Parathyroid adenoma (tissue), 2 donors: ENCODE results near the gene NXN.

Experiments
- H2AFZ ChIP-seq: fragments of 300-600 bp; sonication (generic); one replicate; pipeline ENCODE4 v1.7.0; 2017; ENCODE audit warnings: antibody characterized with exemption, mild to moderate bottlenecking
- H3K27ac ChIP-seq: fragments of 300-600 bp; sonication (generic); one replicate; pipeline ENCODE4 v1.7.0; 2017
- H3K27me3 ChIP-seq: fragments of 300-600 bp; sonication (generic); one replicate; pipeline ENCODE4 v1.7.0; 2017; ENCODE audit warnings: low read length; ENCODE audit not compliant: control insufficient read depth, insufficient read depth
- H3K36me3 ChIP-seq: fragments of 300-600 bp; sonication (generic); one replicate; pipeline ENCODE4 v1.7.0; 2017; ENCODE audit warnings: low read length; ENCODE audit not compliant: control insufficient read depth, insufficient read depth
- H3K4me1 ChIP-seq: fragments of 300-600 bp; sonication (generic); one replicate; pipeline ENCODE4 v1.7.0; 2017; ENCODE audit warnings: control low read depth
- H3K4me2 ChIP-seq: fragments of 300-600 bp; sonication (generic); one replicate; pipeline ENCODE4 v1.7.0; 2017; ENCODE audit warnings: low read length
- H3K4me3 ChIP-seq: fragments of 300-600 bp; sonication (generic); one replicate; pipeline ENCODE4 v1.7.0; 2017; ENCODE audit warnings: low read depth, low read length
- H3K79me2 ChIP-seq: fragments of 300-600 bp; sonication (generic); one replicate; pipeline ENCODE4 v1.7.0; 2017; ENCODE audit warnings: control low read depth
- H3K9ac ChIP-seq: fragments of 300-600 bp; sonication (generic); one replicate; pipeline ENCODE4 v1.7.0; 2017; ENCODE audit warnings: mild to moderate bottlenecking
- H3K9me3 ChIP-seq: fragments of 300-600 bp; sonication (generic); one replicate; pipeline ENCODE4 v1.7.0; 2017; ENCODE audit warnings: low read length; ENCODE audit not compliant: control insufficient read depth
- CTCF ChIP-seq: fragments of 300-600 bp; sonication (generic); IDR thresholded peaks from one replicate; pipeline ENCODE4 v1.7.0; 2017; ENCODE audit warnings: antibody characterized with exemption, mild to moderate bottlenecking
- donor health status: primary hyperparathyroidism.

NXN gene

GRCh38 chr17:802901-803881 lies 176.4 kb downstream of the NXN start:
- Histone ChIP-seq H3K27ac (no peak overlapping the region), H3K4me1 (no peaks in the 10 kb centered on the region), H3K79me2 (no peaks in the 10 kb centered on the region), H3K4me2 (no peak overlapping the region), H3K27me3 (no peaks in the 10 kb centered on the region), H3K4me3 (no peak overlapping the region), H3K36me3 (no peaks in the 10 kb centered on the region), H3K9ac (no peak overlapping the region), H3K9me3 (no peaks in the 10 kb centered on the region), H2AFZ (no peak overlapping the region)
- no peak for TF ChIP-seq CTCF

DNA sequence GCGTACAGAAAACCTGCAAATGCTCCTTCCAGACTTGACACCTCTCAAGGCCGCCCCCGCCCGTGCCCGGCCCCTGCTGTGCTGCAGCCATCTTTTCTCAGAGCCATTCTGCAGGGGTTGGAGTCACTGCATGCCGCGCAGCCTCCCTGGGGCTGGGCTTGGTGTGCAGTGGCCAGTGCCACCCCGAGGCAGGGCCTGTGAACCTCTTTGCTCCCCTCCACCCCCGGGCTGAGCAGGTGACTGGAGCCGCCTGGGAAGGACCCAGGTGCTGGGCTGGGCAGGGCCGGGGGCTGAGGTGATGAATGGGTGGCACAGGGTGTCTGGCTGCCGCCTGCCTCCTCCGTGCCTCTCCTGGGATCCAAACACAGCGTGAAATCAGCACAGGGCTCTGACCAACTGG lies 177.1 kb downstream of the NXN start:
- H3K4me2 ChIP-seq: no peak overlapping the region
- no peaks in the 10 kb centered on the region for H3K9me3 ChIP-seq
- H2AFZ ChIP-seq: no peak overlapping the region
- no peaks in the 10 kb centered on the region for H3K4me1 ChIP-seq
- H3K27ac ChIP-seq: no peak overlapping the region
- H3K9ac ChIP-seq: no peak overlapping the region
- H3K36me3 ChIP-seq: no peaks in the 10 kb centered on the region
- no peak for TF ChIP-seq CTCF
- no peak overlapping the region for H3K4me3 ChIP-seq
- no peaks in the 10 kb centered on the region for H3K79me2 ChIP-seq
- H3K27me3 ChIP-seq: no peaks in the 10 kb centered on the region

DNA sequence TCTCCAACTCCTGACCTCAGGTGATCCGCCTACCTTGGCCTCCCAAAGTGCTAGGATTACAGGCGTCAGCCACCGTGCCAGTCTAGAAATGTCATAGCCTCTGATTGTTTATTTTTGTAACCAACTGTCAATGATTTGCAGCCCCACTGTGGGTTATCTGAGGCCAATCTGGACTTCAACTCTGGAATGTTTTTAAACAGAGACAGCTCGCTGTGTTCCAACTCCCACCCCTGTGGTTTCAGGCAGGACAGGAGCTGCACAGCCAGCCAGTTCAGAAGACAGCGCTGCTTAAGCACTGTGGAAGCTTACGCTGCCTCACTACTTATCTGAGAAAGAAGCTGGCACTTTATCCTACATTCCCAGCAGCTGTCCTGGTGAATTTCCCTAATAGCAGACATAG lies 177.9 kb downstream of the NXN start:
- Histone ChIP-seq H3K79me2 (no peaks in the 10 kb centered on the region), H2AFZ (no peak overlapping the region), H3K9me3 (no peaks in the 10 kb centered on the region), H3K36me3 (no peaks in the 10 kb centered on the region), H3K27me3 (no peaks in the 10 kb centered on the region), H3K4me2 (no peak overlapping the region), H3K27ac (no peak overlapping the region), H3K9ac (no peak overlapping the region), H3K4me1 (no peaks in the 10 kb centered on the region), H3K4me3 (no peak overlapping the region)
- no peak for TF ChIP-seq CTCF

DNA sequence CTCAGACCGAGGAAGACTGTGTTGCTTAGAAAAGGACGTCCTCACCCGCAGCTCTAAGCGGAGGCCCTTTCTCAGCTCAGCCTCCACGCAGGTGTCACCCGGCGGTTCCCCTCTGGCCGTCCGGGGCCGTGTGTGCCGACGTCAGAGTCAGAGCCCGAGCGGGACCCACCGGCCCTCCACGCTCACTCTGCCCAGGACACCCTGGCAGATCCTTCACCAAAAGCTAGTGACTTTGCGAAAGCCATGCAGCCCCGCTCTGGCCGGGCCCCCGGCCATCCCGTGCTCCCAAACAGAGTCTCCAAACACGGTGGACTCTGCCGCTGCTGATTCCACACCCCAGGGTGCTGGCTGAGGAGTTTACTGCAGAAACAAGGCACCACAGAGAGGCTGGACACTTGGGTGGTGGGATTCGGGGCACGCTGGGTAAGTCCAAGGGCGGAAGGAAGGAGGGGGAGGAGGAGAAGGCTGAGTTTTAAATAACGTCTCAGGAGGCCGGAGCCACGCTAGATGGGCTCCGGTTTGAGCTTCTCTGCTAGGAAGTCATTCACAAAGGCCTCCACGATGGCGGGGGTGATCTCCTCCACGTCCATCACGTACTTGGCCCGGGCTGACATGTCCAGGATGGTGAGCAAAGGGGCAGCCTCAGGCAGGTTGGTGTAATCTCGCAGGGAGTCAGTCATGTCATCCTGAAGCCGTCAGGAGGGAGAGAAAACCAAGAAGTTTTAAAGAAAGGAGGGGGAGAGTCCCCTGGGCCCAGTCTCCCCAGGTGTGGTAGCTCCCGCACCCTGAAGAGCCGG lies 178.9 kb downstream of the NXN start:
- no peak overlapping the region for H3K27ac ChIP-seq
- no peak overlapping the region for H3K9ac ChIP-seq
- H3K36me3 ChIP-seq: no peaks in the 10 kb centered on the region
- H3K4me2 ChIP-seq: no peak overlapping the region
- no peaks in the 10 kb centered on the region for H3K4me1 ChIP-seq
- H3K27me3 ChIP-seq: no peaks in the 10 kb centered on the region
- no peak overlapping the region for H2AFZ ChIP-seq
- no peak for TF ChIP-seq CTCF
- H3K4me3 ChIP-seq: no peak overlapping the region
- no peaks in the 10 kb centered on the region for H3K9me3 ChIP-seq
- no peaks in the 10 kb centered on the region for H3K79me2 ChIP-seq
